GM10266 (cell line): Measurements from ENCODE around the gene C17orf114.

Source experiments
- DNase-seq: peaks from one replicate; pipeline ENCODE4 v3.0.0; 2012; ENCODE audit errors: extremely low spot score
- TF ChIP-seq, protein P1 (sequence below): IDR thresholded peaks from 2 replicates; pipeline ENCODE4 v1.5.1; 2012; ENCODE audit warnings: mild to moderate bottlenecking, low read depth; ENCODE audit not compliant: control insufficient read depth, insufficient read depth; ENCODE audit errors: missing control alignments

C17orf114 gene

DNA sequence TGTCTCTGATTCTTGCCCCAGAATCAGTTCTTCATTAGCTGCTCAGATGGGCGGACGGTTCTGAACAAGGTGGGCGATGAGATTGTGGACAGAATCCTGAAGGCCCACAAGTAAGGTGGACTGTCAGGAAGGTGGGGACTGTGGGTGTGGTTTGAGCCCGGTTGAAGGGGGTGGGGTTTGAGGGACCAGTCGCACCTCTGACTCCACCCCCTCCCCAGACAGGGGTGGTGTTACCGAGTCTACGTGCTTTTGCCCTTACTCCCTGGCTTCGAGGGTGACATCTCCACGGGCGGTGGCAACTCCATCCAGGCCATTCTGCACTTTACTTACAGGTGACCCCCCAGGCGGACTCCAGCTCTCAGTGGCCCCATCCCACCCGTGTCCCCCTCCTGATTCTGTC lies 16.1 kb upstream of the C17orf114 start:
- TF ChIP-seq, protein P1, sequence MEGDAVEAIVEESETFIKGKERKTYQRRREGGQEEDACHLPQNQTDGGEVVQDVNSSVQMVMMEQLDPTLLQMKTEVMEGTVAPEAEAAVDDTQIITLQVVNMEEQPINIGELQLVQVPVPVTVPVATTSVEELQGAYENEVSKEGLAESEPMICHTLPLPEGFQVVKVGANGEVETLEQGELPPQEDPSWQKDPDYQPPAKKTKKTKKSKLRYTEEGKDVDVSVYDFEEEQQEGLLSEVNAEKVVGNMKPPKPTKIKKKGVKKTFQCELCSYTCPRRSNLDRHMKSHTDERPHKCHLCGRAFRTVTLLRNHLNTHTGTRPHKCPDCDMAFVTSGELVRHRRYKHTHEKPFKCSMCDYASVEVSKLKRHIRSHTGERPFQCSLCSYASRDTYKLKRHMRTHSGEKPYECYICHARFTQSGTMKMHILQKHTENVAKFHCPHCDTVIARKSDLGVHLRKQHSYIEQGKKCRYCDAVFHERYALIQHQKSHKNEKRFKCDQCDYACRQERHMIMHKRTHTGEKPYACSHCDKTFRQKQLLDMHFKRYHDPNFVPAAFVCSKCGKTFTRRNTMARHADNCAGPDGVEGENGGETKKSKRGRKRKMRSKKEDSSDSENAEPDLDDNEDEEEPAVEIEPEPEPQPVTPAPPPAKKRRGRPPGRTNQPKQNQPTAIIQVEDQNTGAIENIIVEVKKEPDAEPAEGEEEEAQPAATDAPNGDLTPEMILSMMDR = no peak
- DNase-seq = no peak

DNA sequence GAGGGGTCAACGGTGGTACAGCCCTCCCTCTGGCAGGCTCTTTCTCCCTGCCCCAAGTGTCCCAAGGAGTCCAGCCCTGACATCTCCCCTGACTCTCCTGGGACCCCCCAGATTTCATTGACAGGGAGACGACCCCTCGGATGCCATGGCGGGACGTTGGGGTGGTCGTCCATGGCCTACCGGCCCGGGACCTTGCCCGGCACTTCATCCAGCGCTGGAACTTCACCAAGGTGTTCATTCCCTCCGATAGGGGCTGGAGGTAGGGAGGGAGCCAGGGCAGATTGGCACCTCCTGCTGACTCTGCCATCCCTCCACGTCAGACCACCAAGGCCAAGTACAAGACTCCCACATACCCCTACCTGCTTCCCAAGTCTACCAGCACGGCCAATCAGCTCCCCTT lies 14.7 kb upstream of the C17orf114 start:
- TF ChIP-seq, protein P1 = no peak
- no peak for DNase-seq

DNA sequence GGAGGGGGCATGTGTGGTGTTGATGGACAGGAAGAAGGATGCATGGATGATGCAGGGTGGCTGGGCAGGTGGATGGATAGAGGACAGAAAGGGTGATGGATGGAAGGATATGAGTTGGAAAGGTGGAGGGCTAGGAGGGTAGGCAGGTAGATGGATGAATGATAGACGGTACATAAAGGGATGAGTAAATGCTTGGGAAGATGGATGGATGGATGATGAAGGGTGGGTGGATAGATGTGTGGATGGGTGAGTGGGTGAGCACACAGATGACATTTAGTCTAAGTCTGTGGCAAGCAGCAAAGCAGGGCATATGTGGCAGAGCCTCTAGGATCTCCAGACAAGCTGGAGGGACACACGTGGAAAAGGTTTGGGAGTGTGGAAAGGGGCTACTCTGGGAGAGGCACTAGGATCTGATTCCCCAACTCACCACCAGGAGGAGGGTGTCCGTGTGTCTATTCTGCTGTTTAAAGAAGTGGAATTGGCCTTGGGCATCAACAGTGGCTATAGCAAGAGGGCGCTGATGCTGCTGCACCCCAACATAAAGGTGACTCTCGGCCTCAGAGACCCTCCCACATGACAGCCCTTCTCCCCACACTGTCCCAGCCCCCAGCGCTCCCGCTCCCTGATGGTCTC lies 13.0 kb upstream of the C17orf114 start:
- no peak for DNase-seq
- TF ChIP-seq, protein P1 = no peak

DNA sequence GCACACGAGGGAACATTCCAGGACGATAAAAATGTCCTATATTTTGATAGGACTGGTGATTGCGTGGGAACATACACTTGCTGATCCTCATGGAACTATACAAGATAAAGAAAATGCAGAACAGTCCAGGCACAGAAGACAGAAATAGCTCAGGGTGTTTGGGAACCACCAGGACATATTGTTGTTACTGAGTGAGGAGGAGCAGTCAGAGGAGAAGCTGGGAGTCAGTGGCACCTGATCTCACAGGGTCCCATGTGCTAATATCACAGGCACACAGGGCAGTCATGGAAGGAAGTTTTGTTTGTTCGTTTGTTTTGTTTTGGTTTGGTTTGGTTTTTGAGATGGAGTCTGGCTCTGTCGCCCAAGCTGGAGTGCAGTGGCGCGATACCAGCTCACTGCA lies 10.6 kb upstream of the C17orf114 start:
- no peak for DNase-seq
- TF ChIP-seq, protein P1 = no peak

DNA sequence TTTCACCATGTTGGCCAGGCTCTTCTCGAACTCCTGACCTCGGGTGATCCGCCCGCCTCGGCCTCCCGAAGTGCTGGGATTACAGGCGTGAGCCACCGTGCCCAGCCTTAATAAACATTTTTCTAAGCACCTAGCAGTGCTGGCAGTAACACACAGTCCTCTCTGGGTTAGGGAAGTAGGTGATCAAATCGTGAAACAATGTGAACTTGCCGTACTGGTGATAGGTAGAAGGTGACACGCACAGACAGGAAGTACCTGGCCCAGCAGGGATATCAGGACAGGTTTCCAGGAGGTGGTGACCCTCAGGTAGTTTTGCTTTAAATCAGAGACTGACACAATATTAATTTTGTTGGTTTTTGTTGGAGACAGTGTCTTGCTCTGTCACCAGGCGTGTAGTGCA lies 9.3 kb upstream of the C17orf114 start:
- TF ChIP-seq, protein P1 = no peak
- no peak for DNase-seq

DNA sequence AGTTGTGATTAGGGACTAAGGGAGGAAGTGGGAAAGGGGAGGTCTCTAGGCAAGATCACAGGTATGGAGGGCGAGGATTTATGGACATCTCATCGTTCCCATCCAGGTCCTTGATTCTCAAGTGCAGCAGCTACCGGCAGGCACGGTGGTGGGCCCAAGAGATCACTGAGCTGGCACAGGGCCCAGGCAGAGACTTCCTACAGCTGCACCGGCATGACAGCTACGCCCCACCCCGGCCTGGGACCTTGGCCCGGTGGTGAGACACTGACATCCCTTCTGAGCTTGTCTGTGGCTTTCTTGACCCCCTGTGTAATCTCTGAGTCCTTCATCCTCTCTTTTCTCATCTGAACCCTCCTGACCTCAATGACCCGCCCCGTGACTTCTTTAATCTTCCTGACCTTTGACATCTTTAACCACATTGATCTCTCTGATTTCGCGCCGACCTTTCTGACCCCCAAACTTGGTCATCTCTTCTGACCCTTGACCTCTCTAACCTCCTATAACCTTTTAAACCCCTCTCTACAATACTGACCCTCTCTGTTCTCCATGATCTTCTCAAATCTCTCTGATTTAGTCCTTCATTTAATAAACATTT lies 8.7 kb upstream of the C17orf114 start:
- DNase-seq = no peak
- TF ChIP-seq, protein P1 = no peak

DNA sequence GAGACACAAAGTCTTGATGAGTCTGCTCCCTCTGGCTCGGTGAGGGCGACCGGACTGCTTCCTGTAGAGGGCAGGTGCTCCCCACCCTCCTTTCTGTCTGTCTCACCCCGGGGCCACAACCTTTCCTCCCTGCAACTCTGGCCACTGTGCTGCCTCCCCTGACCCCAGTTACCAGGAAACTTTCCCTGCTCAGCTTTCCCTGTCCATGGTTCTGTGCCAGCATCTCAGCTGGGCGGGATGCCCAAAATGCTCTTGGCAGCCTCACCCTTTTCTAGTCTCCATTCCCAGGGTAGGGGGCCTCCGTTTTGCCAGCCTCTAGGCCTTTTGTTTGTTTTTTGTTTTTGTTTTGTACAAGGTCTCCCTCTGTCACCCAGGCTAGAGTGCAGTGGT lies 6.2 kb upstream of the C17orf114 start:
- DNase-seq = no peak
- TF ChIP-seq, protein P1 = peak; percentile 2
